H1 (cell line): ENCODE measurements around the gene LAP3. TPM values are rescaled to one million over a fixed set of nuclear protein-coding genes. Genes with fewer than 3 reads are reported as not detected.

Experiments
- CTCF ChIP-seq, 3 experiments: IDR thresholded peaks; 1 replicate in 2 of 3; 2 replicates in 1 of 3; pipeline versions ENCODE4 v1.5.1 to v1.6.1; 2011; ENCODE audit warnings: low read length in 3 of 3, mild to moderate bottlenecking in 3 of 3, inconsistent platforms in 2 of 3, low read depth in 1 of 3, moderate library complexity in 1 of 3; ENCODE audit not compliant: insufficient read depth in 1 of 3; ENCODE audit errors: control extremely low read depth in 1 of 3
- EZH2 ChIP-seq: fragments of 200-600 bp; sonication (generic); IDR thresholded peaks from 2 replicates; pipeline ENCODE4 v1.7.1; 2012; ENCODE audit warnings: low read depth, mild to moderate bottlenecking, moderate library complexity, low read length, inconsistent platforms; ENCODE audit not compliant: severe bottlenecking
- KDM5A ChIP-seq: fragments of 200-600 bp; IDR thresholded peaks from 2 replicates; pipeline ENCODE4 v1.7.1; 2012; ENCODE audit warnings: mild to moderate bottlenecking, low read length, inconsistent platforms, mixed read lengths
- TBP ChIP-seq: IDR thresholded peaks from 2 replicates; pipeline ENCODE4 v1.6.1; 2011; ENCODE audit warnings: low read depth, low read length, improper control_type of control experiment
- polyA plus RNA-seq, 7 experiments: library from polyadenylated mRNA; depleted of rRNA in 3 of 7; stranded (reverse) in 5 of 7; unstranded in 2 of 7; fragments of >200 nt in 5 of 7; fragments of 200-250 nt in 2 of 7; gene quantifications; 1 replicate in 5 of 7; 2 replicates in 1 of 7; 4 replicates in 1 of 7; pipeline versions ENCODE4 v1.2.1 to v1.2.3, GENCODE V29; 2011 to 2013; ENCODE audit warnings: missing spikeins in 2 of 7, mixed read lengths in 2 of 7
- total RNA-seq: library from RNA; stranded (reverse); fragmentation: NEBNext Ultra II Directional; extraction: Animal tissue kit (Norgen Biotek cat#: 25700); gene quantifications from 2 replicates; pipeline ENCODE4 v1.2.1, GENCODE V29; 2021
- TF ChIP-seq, protein P1 (sequence below): IDR thresholded peaks from 2 replicates; pipeline ENCODE4 v1.6.1; 2011; ENCODE audit warnings: low read length, improper control_type of control experiment

LAP3 gene
- total and polyA plus RNA-seq, 2 of the 8 experiments (the other 6 are each of a cell fraction or from before 2014, with no cell fraction given) = 28.3 to 50.9 TPM

DNA sequence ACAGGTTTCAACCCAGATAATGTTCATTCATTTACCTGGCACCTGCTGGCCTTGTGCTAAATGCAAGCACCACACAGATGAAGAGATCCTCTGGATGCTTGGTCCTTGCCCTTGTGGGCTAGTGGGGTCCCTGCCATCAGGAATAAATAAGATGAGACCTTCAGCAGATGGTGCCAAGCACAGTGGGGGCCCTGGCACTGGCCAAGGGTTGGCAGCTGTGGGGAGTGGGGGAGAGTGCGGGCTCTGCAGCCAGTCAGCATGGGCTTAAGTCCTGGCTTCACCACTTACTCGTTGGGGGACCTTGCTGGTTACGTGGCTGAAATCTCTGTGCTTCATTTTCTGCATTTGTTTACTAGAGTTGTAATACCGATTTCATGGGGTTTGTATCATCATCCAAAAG lies 6.9 kb downstream of the LAP3 start (continued):
- no peak for TF ChIP-seq CTCF (IDR thresholded peaks at IDR 0.05; ENCODE audit: control extremely low read depth in 1 of 3, insufficient read depth in 1 of 3, low read depth in 1 of 3, low read length in 3 of 3)
- TF ChIP-seq EZH2 = no peak
- no peak for TF ChIP-seq KDM5A
- TF ChIP-seq TBP = no peak
- TF ChIP-seq, protein P1, sequence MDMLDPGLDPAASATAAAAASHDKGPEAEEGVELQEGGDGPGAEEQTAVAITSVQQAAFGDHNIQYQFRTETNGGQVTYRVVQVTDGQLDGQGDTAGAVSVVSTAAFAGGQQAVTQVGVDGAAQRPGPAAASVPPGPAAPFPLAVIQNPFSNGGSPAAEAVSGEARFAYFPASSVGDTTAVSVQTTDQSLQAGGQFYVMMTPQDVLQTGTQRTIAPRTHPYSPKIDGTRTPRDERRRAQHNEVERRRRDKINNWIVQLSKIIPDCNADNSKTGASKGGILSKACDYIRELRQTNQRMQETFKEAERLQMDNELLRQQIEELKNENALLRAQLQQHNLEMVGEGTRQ = no peak
